ENCODE data around the gene FDPS. TPM values are rescaled to one million over a fixed set of nuclear protein-coding genes. Genes with fewer than 3 reads are reported as not detected.

FDPS gene
- total RNA-seq, 2 experiments from 2014 or later = 256 to 264 TPM

DNA sequence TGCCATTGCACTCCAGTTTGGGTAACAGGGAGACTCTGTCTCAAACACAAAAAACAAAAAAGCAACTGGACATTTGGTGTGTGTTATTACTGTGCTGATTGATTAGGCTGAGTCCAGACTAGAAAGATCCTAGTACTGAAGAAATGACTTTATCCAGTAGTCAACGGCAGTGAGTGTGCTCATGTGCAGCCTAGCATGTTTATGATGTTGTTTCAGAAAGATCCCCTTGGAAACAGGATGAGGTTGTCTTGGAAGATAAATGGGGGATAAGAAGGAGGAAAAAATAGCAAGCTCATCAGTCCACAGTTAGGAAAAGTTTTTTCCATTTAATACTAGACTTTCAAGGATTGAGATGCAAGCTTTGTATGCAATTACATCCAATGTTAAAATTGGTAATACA is 26.3 kb downstream of the FDPS start:
- no peaks in the 10 kb centered on the region for H3K27me3 Mint-ChIP-seq
- H3K36me3 Mint-ChIP-seq = peaks cover 20% of the 10 kb centered on the region
- H3K27ac Mint-ChIP-seq = no peak overlapping the region
- DNase-seq = no peak
- H3K9me3 Mint-ChIP-seq = no peaks in the 10 kb centered on the region
- H3K4me1 Mint-ChIP-seq = peaks cover 7% of the 10 kb centered on the region
- H3K4me3 Mint-ChIP-seq = no peak overlapping the region

DNA sequence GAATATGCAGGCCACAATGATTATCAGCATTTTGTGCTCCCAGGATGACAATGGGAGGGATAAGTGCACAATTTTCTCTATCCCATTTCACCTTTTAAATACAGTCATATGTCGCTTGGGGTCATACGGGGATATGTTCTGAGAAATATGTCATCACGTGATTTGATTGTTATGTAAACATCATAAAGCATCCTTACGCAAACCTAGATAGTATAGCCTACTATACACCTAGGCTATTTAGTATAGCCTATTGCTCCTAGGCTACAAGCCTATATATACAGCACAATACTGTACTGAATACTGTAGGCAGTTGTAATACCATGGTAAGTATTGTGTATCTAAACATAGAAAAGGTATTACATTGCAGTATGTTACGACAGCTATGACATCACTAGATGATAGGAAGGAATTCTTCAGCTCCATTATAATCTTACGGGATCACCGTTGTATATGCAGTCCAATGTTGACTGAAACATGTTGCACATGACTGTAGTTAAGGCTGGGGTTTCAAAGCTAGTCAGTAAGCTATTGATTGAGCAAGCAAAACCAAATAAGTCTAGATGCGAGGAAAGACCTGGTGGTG is 30.9 kb downstream of the FDPS start:
- Mint-ChIP-seq H3K36me3 (peaks cover 18% of the 10 kb centered on the region), H3K4me3 (no peak overlapping the region), H3K9me3 (no peaks in the 10 kb centered on the region), H3K4me1 (peaks cover 7% of the 10 kb centered on the region), H3K27me3 (no peaks in the 10 kb centered on the region), H3K27ac (no peak overlapping the region)
- DNase-seq = no peak

DNA sequence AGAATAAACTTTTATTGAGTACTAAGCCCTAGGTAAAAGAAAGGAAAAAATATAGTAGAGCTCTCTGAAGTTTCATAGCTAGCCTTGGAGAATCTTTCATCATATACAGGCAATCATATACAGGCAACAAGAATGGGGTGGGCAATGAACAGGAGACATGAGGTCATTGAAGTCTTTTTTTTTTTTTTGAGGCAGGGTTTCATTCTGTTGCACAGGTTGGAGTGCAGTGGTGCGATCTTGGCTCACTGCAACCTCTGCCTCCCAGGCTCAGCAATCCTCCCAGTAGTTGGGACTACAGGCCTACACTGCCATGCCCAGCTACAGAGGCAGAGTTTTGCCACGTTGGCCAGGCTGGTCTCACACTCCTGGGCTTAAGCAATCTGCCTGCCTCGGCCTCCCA is 34.2 kb downstream of the FDPS start:
- H3K27ac Mint-ChIP-seq = no peak overlapping the region
- peaks cover 3% of the 10 kb centered on the region for H3K4me1 Mint-ChIP-seq
- no peaks in the 10 kb centered on the region for H3K9me3 Mint-ChIP-seq
- peaks cover 17% of the 10 kb centered on the region for H3K36me3 Mint-ChIP-seq
- no peak for DNase-seq
- no peaks in the 10 kb centered on the region for H3K27me3 Mint-ChIP-seq
- no peak overlapping the region for H3K4me3 Mint-ChIP-seq

DNA sequence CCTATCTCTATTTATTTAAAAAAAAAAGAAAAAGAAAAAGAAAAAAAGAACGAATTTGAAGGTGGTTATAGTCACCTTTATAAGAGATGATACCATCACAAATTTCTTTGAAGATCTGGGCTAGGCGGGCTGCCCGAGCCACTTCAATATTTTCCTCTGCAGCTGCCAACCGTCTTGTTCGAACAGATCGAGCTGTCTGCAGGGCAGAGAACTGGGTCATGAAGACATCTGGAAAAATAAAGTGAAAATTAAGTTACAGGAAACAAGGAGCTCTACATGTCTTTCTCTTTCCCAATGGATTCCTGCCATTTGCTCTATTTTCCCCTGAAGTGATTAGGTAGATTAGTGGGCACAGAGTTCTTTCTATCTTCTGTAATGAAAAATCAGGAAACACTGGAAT is 44.0 kb downstream of the FDPS start:
- no peaks in the 10 kb centered on the region for H3K9me3 Mint-ChIP-seq
- H3K27me3 Mint-ChIP-seq = no peaks in the 10 kb centered on the region
- no peak for DNase-seq
- peaks cover 14% of the 10 kb centered on the region for H3K36me3 Mint-ChIP-seq
- no peak overlapping the region for H3K4me3 Mint-ChIP-seq
- H3K4me1 Mint-ChIP-seq = no peaks in the 10 kb centered on the region
- peak overlapping the region; percentile 63 for H3K27ac Mint-ChIP-seq

DNA sequence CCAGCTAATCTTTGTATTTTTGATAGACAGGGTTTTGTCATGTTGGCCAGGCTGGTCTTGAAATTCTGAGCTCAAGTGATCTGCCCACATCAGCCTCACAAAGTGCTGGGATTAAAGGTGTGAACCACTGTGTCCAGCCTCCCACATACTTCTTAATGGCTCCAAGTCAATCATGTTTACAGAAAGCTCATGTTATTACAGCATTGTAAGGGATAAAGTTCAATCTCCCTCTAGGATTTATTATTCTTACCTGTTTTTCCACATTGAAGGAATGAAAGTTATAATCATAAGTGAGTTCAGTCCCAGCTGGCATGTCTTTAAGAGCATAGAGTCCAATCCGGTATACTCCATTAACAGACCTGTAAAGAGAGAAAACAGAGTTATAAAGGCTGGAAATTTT is 51.4 kb downstream of the FDPS start:
- no peaks in the 10 kb centered on the region for H3K4me1 Mint-ChIP-seq

More for the DNA sequence above, 51.4 kb downstream of the FDPS start:
- Mint-ChIP-seq H3K27ac (no peak overlapping the region), H3K36me3 (peaks cover 3% of the 10 kb centered on the region), H3K4me3 (no peak overlapping the region), H3K27me3 (no peaks in the 10 kb centered on the region), H3K9me3 (no peaks in the 10 kb centered on the region)
- DNase-seq = no peak

Other genes with a start within 250 kb of the FDPS start
- 1 to 10 TPM; 2.1 to 2.5 TPM for gene EFNA4, start 245.1 kb upstream of the FDPS start, total RNA-seq
- gene EFNA3, start 230.0 kb upstream of the FDPS start, total RNA-seq = 1 to 10 TPM; 4.5 to 4.6 TPM
- under 1 TPM; 0.49 to 0.74 TPM for gene EFNA1, start 181.0 kb upstream of the FDPS start, total RNA-seq
- gene SLC50A1, start 173.0 kb upstream of the FDPS start, total RNA-seq = 10 to 100 TPM; 50.6 to 51.3 TPM
- gene DPM3, start 168.3 kb upstream of the FDPS start, total RNA-seq = 10 to 100 TPM; 26.8 to 29.2 TPM
- 100 to 1,000 TPM; 135 to 145 TPM for gene KRTCAP2, start 135.6 kb upstream of the FDPS start, total RNA-seq
- 1 to 10 TPM; 4.6 to 4.9 TPM for gene TRIM46, start 135.0 kb upstream of the FDPS start, total RNA-seq
- gene THBS3, start 101.0 kb upstream of the FDPS start, total RNA-seq = 1 to 10 TPM; 7.4 to 9.3 TPM
- gene MTX1, start 100.2 kb upstream of the FDPS start, total RNA-seq = 10 to 100 TPM; 68.0 to 72.5 TPM
- gene ENTREP3, start 53.4 kb upstream of the FDPS start, total RNA-seq = 10 to 100 TPM; 46.6 to 49.7 TPM
- 100 to 1,000 TPM; 108 to 117 TPM for gene SCAMP3, start 46.5 kb upstream of the FDPS start, total RNA-seq
- 10 to 100 TPM; 61.4 to 65.9 TPM for gene CLK2, start 35.4 kb upstream of the FDPS start, total RNA-seq
- gene HCN3, start 31.4 kb upstream of the FDPS start, total RNA-seq = 1 to 10 TPM; 1.5 to 1.6 TPM
- not detected for gene PKLR, start 7.4 kb upstream of the FDPS start, total RNA-seq
- 10 to 100 TPM; 23.7 to 24.2 TPM for gene RUSC1, start 12.0 kb downstream of the FDPS start, total RNA-seq

Measured in activated naive CD8-positive, alpha-beta T cell treated with anti-CD3 and anti-CD28 coated beads for 36 hours (primary cell).